ENCODE data around the gene TSPAN11. TPM values are rescaled to one million over a fixed set of nuclear protein-coding genes. Genes with fewer than 3 reads are reported as not detected.
"Not testable (repeated sequence)": the region's sequence is repeated elsewhere in the genome, so short reads cannot be mapped to it uniquely, and the experiment has no call there.

The TSPAN11 gene
- polyA plus RNA-seq, 2 of the 4 experiments (the other 2 are of a cell fraction): 0.01 to 0.06 TPM

GRCh38 chr12:31023271-31023724 lies 96.8 kb downstream of the TSPAN11 start (continued):
- TF ChIP-seq REST (IDR thresholded peaks at IDR 0.05) (no peak), HEYL (CRISPR knock-in tag; IDR thresholded peaks at IDR 0.05) (no peak)

GRCh38 chr12:31026202-31026601 lies 99.7 kb downstream of the TSPAN11 start:
- DNase-seq (ENCODE audit: low read depth in 1 of 2, low spot score in 1 of 2): no peak
- TF ChIP-seq ZFP36 (IDR thresholded peaks at IDR 0.05; ENCODE audit: borderline replicate concordance, partially characterized antibody): no peak
- TF ChIP-seq FOXS1 (CRISPR knock-in tag; IDR thresholded peaks at IDR 0.05): no peak
- no peak for TF ChIP-seq JUNB (IDR thresholded peaks at IDR 0.05)
- TF ChIP-seq CHD2 (IDR thresholded peaks at IDR 0.05; ENCODE audit: low read length, partially characterized antibody): no peak
- TF ChIP-seq PHF8 (IDR thresholded peaks at IDR 0.05; ENCODE audit: borderline replicate concordance, low read depth): no peak
- no peak for TF ChIP-seq HES2 (IDR thresholded peaks at IDR 0.05)
- no peaks in the 10 kb centered on the region for H3K4me1 ChIP-seq
- no peak for ATAC-seq
- no peak overlapping the region for H3K4me2 ChIP-seq
- ChIA-PET CTCF (interaction anchor here (1.6 kb wide), 1 partner anchor 175 kb away, joined by 4 read pairs; no protein-coding TSS in a partner anchor), POLR2A (no interaction called here)
- no peak for FAIRE-seq
- no peak overlapping the region for H3K4me3 ChIP-seq
- H3K27ac ChIP-seq: no peak overlapping the region
- H3K9me3 ChIP-seq: no peaks in the 10 kb centered on the region
- 61% methylated on average over 7 of the region's 7 CpGs for WGBS (ENCODE audit: missing lambda C conversion rate)

GRCh38 chr12:31027006-31027405 lies 100.5 kb downstream of the TSPAN11 start:
- H3K27ac ChIP-seq; ATAC-seq; FAIRE-seq; H3K4me2 ChIP-seq; H3K9me3 ChIP-seq; DNase-seq (ENCODE audit: low read depth in 1 of 2, low spot score in 1 of 2); H3K4me1 ChIP-seq; H3K4me3 ChIP-seq; POLR2A ChIA-PET: not testable (repeated sequence)
- CTCF ChIA-PET: interaction anchor here (1.4 to 1.6 kb wide), 2 partner anchors 41 to 176 kb away, joined by 4 read pairs; no protein-coding TSS in a partner anchor
- 90% methylated on average over 5 of the region's 5 CpGs for WGBS (ENCODE audit: missing lambda C conversion rate)

- ChIA-PET POLR2A (no interaction called here), CTCF (no interaction called here)
- FAIRE-seq (no peak), ATAC-seq (no peak), DNase-seq (ENCODE audit: low read depth in 1 of 2, low spot score in 1 of 2) (no peak)
- Histone ChIP-seq H3K27ac (no peak overlapping the region), H3K4me2 (no peak overlapping the region), H3K4me3 (no peak overlapping the region), H3K4me1 (no peaks in the 10 kb centered on the region), H3K9me3 (no peaks in the 10 kb centered on the region)
- no peak for TF ChIP-seq HOXB5 (CRISPR knock-in tag; IDR thresholded peaks at IDR 0.05)
- no peak for TF ChIP-seq RARB (CRISPR knock-in tag; IDR thresholded peaks at IDR 0.05)
- TF ChIP-seq CTCF (IDR thresholded peaks at IDR 0.05): no peak
- no peak for TF ChIP-seq HES2 (IDR thresholded peaks at IDR 0.05)
- no peak for TF ChIP-seq GATA3 (IDR thresholded peaks at IDR 0.05; ENCODE audit: borderline replicate concordance)
- TF ChIP-seq EHF (CRISPR knock-in tag; IDR thresholded peaks at IDR 0.05): no peak
- no peak for TF ChIP-seq NFE2L2 (conservative IDR thresholded peaks at IDR 0.05; ENCODE audit: low read length)
- no peak for TF ChIP-seq CEBPB (IDR thresholded peaks at IDR 0.05)
- no peak for TF ChIP-seq FOXS1 (CRISPR knock-in tag; IDR thresholded peaks at IDR 0.05)
- no peak for TF ChIP-seq NPAS2 (CRISPR knock-in tag; IDR thresholded peaks at IDR 0.05; ENCODE audit: borderline replicate concordance)
- no peak for TF ChIP-seq CHD2 (IDR thresholded peaks at IDR 0.05; ENCODE audit: low read length, partially characterized antibody)
- no peak for TF ChIP-seq CBX2 (IDR thresholded peaks at IDR 0.05; ENCODE audit: borderline replicate concordance, low read depth)
- WGBS (ENCODE audit: missing lambda C conversion rate): 81% methylated on average over 11 of the region's 11 CpGs
Observed at GRCh38 chr12:31029468-31029867, 102.9 kb downstream of the TSPAN11 start.

Measured in A549 (cell line).